ENCODE measurements around the gene AK8.

The AK8 gene

GRCh38 chr9:132857616-132858342, 20.3 kb downstream of the AK8 start:
- peak; percentile 20 for DNase-seq (ENCODE audit: low spot score)

DNA sequence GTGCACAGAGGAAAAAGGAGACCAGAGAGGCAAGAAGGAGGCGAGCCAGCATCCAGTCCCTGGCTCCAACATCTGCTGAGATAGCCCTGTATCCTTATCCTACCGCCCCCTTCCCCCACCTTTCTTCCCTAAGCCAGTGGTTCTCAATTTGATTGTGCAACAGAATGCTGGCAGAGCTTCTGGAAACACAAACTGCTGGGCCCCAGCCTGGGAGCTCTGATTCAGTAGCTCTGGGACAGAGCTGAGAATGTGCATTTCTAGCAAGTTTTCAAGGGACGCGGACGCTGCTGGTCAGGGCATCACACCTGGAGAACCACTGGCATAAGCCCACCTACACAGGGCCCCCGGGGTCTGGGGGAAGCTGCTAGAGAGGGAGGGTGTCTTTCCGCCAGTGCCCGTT, 21.1 kb downstream of the AK8 start:
- DNase-seq (ENCODE audit: low spot score) = no peak

GRCh38 chr9:132855904-132856303, 22.2 kb downstream of the AK8 start:
- DNase-seq (ENCODE audit: low spot score) = no peak

DNA sequence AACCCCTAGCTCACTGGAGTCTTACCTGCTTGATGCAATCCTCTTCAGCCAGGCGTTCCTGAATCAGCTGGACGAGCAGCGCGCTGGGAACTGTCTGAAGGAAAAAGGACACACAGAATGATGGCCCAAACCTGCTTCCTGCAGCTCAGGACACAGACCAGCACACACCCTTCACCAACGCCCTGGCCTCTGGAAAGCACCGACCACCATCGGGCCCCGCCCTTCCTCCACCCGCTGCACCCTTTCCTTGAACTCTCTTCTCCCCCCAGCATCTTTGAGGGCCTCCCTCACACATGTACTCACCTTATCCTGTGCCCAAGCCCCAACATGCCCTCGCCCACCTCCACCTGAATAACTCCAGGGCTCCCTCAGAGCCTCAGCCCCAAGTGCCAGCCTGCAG, 23.3 kb downstream of the AK8 start:
- DNase-seq (ENCODE audit: low spot score) = no peak

- DNase-seq (ENCODE audit: low spot score) = no peak
These were observed 24.6 kb downstream of the AK8 start for GRCh38 chr9:132853482-132853881.

GRCh38 chr9:132849185-132849706, 28.8 kb downstream of the AK8 start:
- DNase-seq (ENCODE audit: low spot score) = no peak

- DNase-seq (ENCODE audit: low spot score) = no peak
These were observed 31.1 kb downstream of the AK8 start for GRCh38 chr9:132846918-132847515.

GRCh38 chr9:132846109-132846917, 31.8 kb downstream of the AK8 start:
- DNase-seq (ENCODE audit: low spot score) = no peak

DNA sequence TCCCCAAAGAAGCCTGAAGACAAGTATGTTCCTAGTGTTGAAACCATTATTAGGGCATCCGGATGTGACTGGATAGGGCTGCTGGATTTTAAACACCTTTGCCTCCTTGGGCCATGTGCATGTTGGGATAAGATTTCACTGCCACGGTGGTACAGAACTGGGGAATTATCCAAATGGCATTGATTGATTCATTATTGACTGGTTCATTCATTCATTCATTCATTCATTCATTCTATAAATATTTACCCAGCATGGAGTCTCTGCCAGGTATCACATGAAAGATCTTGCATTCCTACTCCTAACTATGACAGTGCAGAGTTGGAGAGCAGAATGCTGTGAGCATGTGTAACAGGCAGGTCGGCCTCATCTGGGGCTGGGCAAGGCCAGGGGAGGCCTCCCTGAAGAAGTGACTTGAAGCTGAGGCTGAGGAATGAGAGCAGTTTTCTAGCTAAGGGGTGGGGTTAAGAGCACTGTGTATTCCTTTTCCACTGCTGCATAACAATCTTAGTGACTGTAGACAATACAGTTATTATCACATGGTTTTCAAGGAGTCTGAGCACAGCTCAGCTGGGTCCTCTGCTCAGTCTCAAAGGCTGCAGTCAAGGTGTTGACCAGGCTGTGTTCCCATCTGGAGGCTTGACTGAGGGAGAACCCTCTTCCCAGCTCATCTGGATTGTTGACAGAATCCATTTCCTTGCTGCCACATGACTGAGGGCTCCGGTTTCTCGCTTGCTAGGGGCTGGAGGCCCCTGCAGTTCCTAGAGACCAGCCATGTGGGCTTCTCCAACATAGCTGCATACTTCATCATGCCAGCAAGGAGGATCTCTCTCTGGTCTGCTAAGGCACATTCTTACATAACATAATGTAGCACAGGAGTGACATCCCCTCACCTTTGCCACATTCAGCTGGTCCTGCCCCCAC, 35.7 kb downstream of the AK8 start:
- DNase-seq (ENCODE audit: low spot score) = no peak

DNA sequence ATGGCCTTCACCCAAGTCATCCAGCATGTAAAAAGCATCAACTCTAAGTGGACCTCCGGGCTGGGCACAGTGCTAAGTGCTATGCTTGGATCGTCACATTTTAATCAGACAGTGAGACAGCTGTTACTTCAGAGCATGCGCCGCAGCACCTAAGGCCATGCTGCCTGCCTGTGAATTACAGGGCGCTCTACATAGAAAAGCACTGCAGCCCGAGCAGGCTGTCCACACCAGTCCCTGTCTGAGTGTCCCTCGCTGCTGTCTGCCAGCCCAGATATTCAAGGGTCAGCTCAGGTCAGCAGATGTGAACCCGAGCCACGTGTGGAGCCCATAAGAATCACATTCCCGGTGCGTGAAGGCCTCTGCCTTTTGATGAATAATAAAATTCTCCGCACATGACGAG, 37.1 kb downstream of the AK8 start:
- no peak for DNase-seq (ENCODE audit: low spot score)

- no peak for DNase-seq (ENCODE audit: low spot score)
These were observed 39.8 kb downstream of the AK8 start for GRCh38 chr9:132838291-132838690.

DNA sequence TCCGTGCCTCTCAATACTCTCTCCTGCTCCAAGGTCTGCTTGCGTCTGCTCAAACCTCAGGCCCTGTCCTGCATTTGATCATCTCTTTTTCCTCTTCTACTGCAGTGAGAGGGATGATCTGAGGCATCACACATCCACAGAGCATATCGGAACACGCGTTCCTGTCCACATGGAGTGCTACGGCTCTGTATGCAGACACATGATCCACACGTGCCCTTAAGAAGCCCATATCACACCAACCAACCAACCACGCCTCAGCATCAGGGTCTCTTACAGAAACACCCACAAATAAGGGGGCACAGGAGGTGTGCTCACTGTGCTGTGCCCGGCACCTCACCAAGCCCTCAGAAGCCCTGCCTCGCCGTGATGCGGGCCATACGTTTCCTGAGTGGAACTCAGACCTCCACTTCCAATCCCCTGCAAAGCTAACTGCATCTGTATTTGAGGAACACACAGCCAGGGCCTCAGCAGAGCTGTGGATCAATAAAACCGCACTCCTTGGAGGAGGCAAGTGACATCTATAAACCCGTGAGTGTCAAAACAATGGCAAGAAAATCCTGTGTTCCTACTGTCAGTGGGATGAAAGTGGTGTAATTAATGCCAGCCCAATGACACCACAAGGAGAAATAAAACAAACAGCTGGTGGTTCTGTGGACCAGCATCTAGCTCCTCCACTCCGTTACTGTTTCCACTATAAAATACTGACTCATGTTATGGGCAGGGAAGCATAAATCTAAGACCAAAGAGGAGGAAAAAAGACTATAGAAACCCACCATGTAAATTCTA, 40.4 kb downstream of the AK8 start:
- no peak for DNase-seq (ENCODE audit: low spot score)

DNA sequence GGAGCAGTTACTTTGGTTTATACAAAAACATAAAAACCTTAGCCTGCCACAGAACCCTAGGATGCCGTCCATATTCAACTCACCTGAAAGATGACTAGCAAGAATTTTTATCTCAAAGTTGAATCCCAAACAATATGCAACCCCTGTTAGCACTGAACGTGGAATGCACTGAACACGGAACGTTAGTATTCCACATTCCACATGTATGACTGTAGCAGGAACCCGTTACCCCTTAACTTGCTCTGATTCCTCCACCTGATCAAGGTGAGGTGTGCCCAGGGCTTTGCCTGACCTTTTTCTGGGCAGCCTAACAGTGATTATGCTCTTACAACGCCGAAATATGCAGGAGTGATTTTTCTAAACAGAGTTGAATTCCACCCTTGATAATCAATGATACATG, 43.7 kb downstream of the AK8 start:
- no peak for DNase-seq (ENCODE audit: low spot score)

DNA sequence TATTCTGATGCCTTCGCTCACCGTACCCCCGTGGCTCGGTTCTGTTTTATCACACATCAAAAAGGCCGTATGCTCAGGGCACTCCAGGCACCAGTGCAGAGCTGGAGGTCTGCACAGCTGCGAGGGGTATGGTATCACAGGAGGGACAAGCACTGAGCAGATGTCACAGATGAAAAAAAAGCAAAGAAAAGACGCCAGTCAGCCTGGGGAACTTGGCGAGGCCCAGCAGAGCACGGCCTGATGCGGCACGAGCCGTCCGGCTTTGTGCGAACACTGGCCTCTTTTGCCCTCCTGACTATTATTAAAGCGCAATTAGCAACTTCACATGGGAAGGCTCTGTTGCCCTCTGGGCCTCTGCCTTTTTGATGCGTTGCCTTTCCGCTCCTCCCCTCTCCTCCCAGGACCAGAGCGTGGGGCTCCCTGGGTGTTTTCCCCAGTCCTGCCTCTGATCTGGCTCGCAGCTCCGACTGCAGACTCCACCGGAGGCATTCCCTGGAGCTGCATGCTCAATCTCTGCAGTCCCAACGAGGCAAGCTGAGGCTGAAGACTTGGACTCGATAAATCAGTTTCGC, 44.4 kb downstream of the AK8 start:
- no peak for DNase-seq (ENCODE audit: low spot score)

DNA sequence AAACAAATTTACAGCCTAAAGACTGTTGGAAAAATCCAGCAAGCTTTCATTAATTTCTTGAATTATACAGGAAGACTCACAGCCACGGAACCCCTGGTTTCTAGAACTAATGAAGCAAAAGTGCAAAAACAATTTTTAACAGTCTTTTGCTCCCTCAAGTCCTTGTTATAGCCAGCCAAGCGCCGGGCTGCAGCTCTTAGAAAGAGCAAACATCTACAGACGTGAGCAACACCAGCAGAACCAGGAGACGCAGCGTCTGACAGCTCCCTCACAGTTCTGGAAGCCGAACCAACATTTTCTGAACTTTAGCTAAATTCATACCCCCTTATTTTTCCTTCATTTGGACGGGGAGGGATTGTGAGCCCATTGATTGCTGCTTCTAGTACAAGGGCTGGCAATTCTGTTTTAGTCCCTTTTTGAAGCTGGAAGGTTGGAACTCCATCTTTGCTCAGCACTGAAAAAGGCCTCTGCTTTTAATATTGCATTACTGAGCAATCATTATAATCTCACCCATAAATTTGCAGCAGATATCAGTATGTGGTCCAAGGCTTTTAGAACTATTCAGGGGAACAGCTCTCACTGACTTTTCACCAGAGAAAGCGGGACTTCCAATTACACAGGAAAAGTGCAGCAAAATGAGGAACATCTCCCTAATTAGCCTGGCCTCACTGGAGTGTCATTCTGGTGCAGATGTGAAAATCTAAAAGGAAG, 45.8 kb downstream of the AK8 start:
- DNase-seq (ENCODE audit: low spot score) = no peak

- no peak for DNase-seq (ENCODE audit: low spot score)
These were observed 49.8 kb downstream of the AK8 start for GRCh38 chr9:132828201-132828770.

DNA sequence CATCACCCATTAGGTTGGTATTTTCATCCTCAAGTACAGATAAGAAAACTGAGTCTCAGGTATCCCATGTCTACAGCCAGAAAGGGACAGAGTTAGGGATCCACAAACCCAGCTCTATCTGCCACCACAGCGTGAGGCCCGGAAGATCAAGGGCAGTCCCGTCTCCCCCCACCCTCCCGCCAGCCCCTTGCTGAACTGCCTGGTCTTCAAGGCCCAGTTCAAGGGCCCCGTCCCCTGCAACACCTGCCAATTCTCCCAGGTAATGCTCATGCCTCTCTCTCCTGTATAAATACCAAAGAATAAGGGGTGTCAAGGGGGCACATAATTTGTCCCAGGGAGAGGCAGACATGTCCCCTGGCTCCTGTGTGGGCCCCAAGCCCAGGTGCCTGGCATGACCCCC, 50.7 kb downstream of the AK8 start:
- DNase-seq (ENCODE audit: low spot score) = no peak

DNA sequence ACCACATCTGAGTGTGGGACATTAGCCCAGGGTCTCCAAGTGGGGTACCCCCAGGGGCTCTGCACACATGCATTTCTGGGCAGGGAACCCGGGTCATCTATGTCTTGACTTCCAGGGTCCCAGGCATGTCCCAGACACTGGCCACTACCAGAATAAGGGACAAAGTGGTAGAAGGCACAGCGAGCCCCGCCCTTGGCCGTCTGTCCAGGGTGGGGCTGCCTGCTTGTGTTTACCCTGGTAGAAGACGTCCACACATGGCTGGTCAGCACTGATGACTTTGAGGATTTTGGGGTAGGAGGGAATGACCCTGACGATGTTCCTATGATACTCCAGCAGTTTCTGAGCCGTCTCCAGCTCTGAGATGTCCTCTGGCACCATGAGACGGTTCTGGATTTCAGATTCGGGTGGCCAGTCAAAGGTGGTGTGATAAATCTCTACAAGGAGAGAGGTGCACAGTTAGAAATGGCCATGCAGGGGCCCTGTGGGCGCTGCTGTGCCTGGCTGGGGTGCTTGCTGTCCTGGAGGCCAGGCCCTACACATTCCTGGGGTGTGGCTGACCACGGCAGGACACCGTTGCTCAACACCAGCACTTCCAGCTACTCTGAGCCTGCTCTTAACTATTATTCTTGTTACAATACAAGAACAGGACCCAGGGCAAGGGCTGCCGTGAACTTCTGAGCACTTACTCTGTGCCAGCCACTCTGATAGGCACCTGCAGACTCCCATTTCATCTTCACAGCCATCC, 51.3 kb downstream of the AK8 start:
- DNase-seq (ENCODE audit: low spot score) = no peak

DNA sequence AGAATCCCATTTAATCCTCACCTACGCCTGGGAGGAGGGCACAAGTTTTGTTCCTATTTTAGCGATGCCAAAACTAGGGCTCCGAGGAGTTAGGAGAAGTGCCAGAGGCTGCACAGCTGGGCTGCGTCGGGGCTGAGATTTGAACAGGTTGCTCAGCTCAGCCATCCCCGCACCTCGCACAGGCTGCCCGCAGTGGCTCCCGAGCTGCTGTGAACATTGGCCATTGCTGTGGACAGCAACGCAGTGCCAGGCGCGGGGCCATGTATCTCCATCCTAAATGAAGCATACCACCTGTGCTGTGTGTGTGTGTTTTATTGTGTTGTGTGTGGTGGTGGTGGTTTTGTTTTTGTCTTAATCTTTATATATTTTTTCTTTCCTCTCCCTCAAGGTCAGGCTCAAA, 52.0 kb downstream of the AK8 start:
- DNase-seq (ENCODE audit: low spot score) = no peak

All from NAMALWA (cell line).